ENCODE results near the gene HPN.

GRCh38 chr19:35027009-35027408 is 14.5 kb upstream of the HPN start:
- TF ChIP-seq CTCF (conservative IDR thresholded peaks at IDR 0.05) (no peak), ZFX (IDR thresholded peaks at IDR 0.05) (no peak)

All from C4-2B (cell line).